Stimulated activated CD8-positive, alpha-beta memory T cell treated with anti-CD3 and anti-CD28 coated beads, Interleukin-4, amount 100 ng/mL, for 24 hours (primary cell): Measurements from ENCODE around the gene UGT1A10.

ENCODE experiments used
- DNase-seq: peaks from one replicate; pipeline ENCODE4 v3.0.0-alpha.2; 2020; ENCODE audit warnings: low read depth

The UGT1A10 gene

DNA sequence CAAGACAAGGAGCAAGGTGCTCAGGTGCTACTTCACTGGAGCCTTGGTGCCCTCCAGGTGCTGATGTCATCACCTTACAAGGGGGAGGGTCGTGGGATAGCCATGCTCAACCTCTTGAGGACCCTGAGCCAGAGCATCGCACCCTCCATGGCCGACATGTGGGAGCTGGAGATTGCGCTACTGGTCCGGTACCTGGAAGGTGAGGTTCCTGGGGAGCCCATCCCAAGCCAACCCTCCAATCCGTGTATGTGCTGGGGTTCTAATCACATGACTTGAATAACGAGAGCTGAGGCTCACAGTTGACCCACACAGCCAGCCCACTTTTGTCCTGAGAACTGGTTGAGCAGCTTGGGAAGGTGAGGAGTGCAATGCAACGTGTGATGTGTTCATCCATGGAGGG is 167.7 kb downstream of the UGT1A10 start:
- DNase-seq: no peak

GRCh38 chr2:233807215-233807865 is 171.1 kb downstream of the UGT1A10 start:
- no peak for DNase-seq

- DNase-seq: no peak
These were observed 172.0 kb downstream of the UGT1A10 start for GRCh38 chr2:233807966-233808935.

DNA sequence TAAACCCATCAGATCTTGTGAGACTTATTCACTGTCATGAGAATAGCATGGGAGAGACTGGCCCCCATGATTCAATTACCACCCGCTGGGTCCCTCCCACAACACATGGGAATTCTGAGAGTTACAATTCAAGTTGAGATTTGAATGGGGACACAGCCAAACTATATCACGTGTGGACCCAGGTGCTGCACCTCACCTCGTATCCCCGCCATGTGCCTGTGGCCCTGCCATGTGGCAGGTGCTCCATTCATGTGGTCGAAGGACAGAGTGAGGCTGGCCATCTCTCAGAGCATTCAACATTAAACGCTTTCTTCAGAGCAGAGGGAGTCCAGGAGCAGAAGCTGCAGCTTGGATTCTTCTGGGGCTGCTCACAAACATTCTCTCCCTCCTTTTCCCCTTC is 174.1 kb downstream of the UGT1A10 start:
- no peak for DNase-seq

DNA sequence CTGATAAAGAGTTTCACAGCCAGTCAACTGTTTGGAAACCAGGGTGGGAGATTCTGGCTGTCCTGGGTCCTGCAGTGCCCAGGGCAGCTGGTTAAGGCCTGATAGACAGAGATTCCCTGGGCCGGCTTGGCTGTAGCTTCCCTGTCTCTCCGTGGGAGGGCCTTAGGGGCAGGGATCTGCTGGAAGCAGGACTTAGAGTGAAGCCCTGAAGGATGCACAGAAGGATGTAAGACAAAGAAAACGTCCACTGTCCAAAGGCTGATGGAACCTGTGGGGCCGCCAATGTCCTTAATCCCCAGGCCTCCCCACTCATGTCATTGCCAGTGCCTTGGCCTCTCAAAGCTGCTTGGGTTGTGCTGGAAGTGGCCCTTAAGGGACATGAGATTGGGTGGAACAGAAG is 174.8 kb downstream of the UGT1A10 start:
- no peak for DNase-seq

DNA sequence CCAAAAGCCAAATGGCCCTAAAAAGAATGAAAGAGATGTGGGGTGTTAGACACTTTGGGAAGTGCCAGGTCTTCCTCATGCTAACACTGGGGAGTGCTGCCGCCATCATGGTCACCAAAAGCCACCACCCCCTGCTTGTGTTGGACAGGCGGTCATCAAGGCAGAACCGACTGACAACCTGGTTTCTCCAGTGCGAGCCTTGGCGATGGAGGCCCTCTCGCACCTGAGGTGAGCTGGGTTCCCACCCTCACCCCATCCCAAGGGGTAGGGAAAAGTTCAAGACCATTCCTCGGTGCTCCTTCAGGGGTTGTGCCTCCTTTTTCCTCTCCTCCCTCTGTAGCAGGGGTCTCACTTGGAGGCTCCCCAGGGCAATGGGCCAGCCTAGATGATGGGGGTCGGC is 175.5 kb downstream of the UGT1A10 start:
- no peak for DNase-seq

DNA sequence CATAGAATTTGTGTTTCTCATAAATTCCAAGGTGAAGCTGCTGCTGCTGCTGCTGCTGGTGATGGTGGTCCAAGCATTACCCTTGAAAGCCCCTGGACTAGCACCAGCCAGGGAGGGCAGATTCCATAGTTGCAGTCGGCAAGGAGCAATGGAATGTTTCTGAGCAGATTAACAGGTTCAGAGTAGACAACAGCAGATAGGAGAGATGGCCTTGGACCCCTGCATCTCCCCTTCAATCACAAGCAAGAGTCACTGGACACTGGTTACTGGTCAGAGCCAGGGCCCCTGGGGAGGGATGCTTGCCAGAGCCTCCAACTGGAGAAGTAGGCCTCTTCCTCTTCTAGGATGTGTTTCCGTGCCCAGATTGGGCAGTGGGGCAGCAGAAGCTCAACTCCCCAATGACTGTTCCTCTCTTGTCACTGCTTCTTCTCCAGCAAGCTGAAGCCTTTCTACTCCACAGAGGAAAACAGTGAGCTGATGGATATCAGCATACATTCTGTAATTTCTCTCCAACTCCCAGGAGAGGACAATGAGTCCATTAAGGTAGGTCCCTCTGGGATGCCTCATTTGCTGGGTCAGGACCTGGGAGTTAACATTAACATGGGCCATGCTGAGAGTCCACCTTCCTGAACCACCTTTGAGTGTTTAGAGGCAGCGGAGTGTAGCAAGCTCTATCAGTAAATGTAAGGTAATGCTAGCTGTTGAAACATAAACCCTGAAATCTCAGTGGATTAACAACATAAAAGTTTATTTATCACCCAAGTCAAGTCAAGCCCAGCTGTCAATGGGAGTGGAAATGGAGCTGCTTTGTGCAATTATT is 177.2 kb downstream of the UGT1A10 start:
- DNase-seq: no peak

DNA sequence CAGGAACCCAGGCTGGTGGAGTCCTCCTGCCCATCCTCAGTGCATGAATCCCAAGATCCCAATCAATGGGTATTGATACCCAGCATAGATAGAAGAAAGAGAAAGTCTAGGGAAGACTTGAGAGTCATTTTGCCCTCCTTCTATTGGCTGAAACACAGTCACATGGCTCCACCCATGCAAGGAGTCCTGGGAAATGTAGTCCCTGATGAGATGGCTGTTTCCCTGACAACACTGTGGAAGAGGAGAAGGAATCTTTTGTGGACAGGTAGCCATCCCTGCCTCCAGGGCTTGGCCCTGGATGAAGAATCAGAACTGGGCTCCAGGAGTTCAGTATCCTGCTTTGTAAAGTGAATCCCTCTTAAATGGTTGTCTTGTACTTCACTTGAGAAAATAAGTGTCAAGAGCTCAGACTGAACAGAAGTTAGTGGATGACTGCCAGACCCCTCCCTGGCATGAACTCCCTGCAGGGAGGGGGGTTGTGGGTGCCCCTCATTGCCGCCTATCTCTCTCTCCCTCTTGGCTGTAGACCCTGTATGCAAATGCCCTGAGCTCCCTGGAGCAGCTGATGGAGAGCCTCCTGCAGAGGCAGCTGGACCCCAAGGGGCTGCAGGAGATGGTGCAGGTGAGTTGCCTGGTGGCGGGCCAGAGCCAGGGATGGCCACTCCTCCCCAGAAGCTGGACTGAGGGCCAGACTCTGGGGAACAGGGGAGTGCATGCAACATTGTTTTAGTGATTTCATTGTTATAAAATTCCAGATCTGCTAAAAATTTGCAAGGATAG is 178.0 kb downstream of the UGT1A10 start:
- DNase-seq: no peak

- DNase-seq: no peak
These were observed 179.6 kb downstream of the UGT1A10 start for GRCh38 chr2:233815861-233816260.

DNA sequence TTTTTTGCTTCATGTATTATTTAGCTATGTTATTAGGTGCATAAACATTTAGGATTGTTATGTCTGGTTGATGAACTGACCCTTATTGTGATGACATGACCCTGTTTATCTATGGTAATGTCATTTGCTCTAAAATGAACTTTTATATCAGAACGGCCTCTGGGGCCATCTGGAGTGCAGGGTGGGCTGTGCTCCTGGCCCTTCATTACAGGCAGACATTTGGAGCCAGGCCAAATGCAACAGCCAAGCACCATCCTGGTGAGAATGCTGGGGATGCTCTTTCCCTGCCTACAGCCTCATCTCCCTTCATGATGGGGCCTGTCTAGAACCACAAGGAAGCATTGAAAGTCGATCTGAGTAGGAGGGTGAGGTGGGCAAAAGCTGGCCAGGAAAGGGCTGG is 180.1 kb downstream of the UGT1A10 start:
- no peak for DNase-seq

- DNase-seq: no peak
These were observed 180.5 kb downstream of the UGT1A10 start for GRCh38 chr2:233816771-233817170.

- no peak for DNase-seq
These were observed 181.2 kb downstream of the UGT1A10 start for GRCh38 chr2:233817361-233817911.

DNA sequence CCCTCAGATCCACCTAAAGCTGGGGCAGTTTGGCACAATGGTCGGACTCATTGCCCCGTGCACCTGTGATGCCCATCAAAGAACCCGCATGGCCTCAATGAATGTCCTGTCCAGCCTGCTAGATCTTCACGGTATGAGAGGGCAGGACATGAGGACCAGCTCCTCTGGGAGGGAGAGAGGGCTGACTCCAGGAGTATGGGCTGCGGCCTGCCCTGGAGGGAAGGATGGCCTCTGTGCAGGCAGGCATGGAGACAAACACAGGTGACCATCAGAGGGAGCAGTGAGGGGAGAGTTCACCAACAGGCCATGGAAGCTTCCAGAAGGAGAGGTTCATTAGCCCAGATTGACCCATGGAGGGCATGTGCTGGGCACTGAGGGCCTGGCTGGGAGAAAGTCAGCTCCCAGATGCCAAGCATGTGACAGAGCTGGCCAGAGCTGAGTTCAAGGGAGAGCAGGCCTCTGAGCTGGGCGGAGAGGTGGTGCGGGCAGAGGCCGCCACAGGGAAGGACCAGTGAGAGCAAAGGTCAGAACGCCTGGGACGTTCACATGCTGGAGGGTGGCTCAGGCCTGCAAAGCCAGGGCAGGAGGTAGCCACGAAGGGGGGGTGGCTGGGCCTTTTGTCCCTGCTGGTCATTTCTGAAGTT is 181.9 kb downstream of the UGT1A10 start:
- no peak for DNase-seq

GRCh38 chr2:233818639-233819621 is 182.7 kb downstream of the UGT1A10 start:
- DNase-seq: no peak

GRCh38 chr2:233819884-233820773 is 183.9 kb downstream of the UGT1A10 start:
- DNase-seq: no peak

DNA sequence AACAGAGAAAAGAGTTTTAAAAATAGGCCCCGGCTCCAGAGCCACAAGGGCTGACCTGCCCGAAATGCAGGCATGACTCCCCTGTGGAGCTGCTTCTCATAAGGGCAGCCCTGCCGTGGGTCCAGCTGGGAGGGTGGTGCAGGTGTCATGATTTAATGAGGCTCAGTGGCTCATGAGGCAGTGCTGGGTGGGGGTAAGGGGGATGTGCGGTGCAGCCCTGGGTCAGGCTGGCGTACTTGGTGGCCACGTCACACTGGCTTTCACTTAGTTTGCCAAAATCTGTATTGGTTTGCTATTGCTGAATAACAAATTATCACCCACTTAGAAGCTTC is 184.5 kb downstream of the UGT1A10 start:
- no peak for DNase-seq

- DNase-seq: no peak
These were observed 184.9 kb downstream of the UGT1A10 start for GRCh38 chr2:233821196-233821595.

GRCh38 chr2:233821709-233822100 is 185.5 kb downstream of the UGT1A10 start:
- DNase-seq: no peak
